ENCODE data around the gene TOX3.
A peak's percentile ranks its signal among the peaks of the same experiment; 100 is the strongest.

Gene TOX3

DNA sequence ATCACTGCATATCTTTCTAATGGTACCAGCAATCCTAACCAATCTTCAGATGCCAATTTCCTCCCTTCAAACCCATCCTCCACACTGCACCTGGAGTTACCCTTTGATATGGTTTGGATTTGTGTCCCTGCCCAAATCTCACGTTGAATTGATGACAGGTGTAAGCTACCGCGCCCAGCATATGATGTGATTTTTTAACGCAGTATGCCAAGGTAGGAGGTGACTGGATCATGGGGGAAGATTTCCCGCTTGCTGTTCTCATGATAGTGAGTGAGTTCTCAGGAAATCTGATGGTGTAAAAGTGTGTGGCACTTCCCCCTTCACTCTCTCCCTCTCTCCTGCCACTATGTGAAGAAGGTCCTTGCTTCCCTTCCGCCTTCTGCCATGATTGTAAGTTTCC is 57.0 kb downstream of the TOX3 start:
- no peak for DNase-seq

DNA sequence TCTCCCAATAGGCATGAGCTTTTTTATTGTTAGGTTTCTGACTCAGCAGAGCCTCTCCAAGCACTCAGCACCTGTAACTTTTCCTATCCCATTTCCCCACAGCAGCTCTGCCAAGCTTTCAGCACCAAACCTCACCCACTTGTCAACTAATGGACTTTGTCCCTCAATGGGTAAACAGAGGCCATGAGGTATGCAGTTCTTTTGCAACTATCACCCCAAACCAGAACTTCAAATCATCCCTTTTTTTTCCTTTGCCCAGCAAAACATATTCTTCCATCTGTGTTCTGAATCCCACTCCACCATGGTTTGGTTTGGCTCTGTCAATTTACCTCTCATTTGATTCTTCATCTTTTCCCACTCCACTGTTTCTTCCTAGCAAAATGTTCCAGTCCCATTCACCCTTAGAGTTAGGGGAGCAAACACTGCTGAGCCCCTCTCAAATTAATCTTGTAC is 58.1 kb downstream of the TOX3 start:
- no peak for DNase-seq

DNA sequence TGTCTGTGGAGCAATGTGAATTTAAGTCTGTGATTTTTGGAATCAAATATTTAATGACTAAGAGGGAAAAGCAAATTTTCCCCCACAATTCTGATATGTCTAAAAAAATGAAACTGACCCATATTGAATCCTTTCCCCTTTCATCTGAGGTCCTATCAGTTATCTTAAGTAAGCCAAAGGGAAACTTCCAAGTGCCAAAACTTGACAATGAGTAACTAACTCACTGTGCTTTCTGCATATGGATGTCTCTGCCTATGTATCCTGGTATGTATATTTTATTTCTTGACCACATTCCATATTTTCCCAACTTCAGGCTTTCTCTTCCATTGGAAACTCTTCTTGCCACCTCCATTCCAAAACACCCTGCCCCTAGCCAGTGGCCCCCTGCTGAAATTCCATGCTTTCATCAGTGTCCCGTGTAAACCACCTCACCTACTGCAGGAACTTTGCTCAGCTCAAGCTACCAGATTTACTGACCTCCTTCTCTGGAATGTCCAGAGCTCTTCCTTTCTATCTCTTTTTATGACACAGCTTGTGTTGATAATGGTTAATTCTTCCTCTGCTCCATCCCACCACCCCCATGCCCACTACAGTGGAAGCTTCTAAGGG is 59.0 kb downstream of the TOX3 start:
- no peak for DNase-seq

DNA sequence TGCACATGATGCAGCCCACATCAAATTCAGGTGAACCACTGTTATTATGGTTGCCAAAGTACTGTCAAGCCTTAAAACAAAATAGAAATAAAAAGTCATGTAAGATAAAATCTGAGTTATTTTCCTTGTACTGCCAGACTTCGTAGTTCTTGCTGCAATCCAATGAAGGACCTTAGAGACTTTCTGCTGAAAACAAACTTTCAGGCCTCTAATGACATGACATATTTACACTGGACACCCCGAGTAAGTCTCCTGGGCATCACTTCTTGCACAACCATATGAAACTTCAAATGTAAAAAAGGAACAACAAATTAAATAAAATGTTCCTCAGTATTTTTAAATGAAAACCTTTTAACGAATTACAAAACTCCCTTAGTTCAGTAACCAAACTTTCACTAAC is 66.7 kb downstream of the TOX3 start:
- no peak for DNase-seq

DNA sequence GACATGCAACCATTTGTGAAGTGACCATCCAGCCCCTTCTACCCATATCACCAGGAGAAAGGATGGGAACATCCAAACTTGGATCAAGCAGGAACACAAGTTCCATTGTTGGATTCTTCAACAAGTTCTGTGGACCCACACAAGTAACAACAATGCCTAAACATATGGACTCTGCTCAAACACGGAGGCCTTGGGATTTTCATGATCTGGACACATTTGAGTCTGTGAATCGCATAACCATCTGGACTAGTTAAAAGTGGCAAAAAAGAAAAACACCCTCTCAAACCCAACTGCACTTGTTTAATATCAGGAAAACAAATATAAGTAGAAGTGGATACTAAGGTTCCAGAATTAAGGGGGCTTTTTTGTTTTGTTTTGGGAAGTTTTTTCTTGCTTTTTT is 70.8 kb downstream of the TOX3 start:
- DNase-seq, result no peak

DNA sequence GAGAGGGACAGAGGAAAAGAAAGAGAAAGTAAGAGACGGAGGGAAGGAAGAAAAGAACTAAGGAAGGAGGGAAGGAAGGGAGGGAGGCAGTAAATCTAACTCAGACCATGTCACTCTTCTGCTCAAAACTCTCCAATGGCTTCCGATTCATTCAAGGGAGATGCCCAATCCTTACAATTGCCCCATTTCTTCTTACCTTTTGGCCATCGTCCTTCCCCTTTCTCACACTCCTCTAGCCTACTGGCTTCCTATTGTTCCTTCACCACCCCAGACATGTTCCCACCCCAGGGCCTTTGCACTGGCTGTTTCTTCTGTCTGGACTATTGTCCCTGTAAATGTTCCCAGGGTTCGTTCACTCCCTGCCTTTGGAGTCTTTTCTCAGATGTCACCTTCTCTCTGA is 72.3 kb downstream of the TOX3 start:
- no peak for DNase-seq

DNA sequence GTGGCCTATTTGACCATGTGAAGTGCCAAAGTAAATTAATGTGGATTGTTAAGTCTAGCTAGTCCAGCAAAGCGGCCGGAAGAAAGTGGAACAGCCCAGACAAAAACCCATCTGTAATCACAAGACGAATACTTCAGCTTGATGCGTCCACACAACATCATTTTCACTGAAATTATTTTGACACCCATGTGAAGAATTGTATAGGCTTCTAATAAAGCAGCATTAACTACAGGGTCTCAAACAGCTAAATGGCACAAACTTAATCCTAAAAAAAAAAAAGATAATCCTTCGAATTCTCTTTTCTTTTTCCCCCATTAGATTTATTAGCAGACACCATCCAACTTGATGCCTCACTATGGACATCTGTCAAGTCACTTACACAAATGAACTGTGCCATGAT is 73.8 kb downstream of the TOX3 start:
- DNase-seq, result no peak

DNA sequence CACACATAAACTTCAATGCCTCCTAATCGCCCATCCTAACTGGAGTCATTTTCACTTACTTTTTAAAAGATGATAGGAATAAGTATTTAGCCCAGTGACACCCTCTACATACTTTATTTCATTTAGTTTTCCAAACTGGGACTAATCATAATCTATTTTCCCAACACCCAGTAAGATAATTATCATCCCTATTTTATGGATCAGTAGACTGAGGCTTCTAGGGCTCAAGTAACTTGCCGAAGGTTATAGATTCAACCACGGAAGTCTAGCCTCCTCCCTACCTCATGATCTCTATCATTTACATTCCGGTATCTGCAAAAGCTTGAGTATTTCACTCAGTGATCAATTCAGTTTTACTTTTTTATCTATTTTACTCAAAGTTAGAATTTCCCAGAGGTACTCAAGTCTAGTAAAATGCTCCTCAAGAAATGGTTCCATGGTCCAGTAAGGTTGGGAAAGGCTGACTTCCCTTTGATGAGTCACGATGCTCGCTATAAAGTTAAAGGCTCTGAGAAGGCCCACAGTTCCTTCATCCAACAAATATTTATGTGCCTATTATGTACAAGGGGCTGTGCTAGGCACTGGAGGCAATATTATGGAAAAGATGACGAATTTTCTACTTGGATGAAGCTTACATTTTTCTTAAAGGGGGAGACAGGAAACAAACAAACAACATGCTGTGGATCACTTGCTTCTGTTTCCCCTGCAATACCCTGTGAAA is 75.1 kb downstream of the TOX3 start:
- no peak for DNase-seq

DNA sequence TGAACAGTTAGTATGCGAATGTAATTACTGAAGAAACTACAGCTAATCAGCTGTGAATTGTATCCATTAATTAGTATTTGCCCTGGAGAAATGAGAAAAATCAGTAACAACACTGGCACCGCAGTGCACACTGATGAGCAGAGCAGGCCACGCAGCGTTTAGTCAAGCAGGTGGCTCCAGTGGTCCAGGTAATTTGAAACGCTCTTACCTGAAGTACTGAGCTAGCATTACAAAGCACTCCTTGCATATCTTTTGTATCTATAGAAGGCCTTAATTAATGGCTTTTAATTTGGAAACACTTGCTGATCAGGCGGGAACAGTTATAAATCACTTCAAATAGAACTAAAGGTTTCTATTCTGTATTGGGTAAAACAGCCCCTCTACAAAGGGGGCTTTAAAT is 76.4 kb downstream of the TOX3 start:
- DNase-seq, result no peak

DNA sequence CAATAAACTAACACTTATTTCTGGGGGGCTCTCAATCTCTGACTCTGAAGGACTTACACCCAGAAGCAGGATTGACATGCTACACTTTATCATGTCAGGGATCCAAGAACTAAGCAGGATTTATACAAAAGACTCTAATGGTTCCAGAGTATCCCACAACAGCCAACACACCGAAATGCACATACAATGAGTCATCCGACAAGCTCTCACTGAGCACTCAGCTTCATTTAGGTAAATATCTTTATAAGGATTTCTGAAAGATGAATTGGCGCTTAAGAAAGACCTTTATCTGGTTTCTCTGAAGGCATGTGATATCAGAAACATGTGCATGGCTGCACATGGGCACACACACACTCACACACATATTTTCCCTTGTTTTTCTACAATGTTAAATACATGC is 77.2 kb downstream of the TOX3 start:
- DNase-seq, result no peak

DNA sequence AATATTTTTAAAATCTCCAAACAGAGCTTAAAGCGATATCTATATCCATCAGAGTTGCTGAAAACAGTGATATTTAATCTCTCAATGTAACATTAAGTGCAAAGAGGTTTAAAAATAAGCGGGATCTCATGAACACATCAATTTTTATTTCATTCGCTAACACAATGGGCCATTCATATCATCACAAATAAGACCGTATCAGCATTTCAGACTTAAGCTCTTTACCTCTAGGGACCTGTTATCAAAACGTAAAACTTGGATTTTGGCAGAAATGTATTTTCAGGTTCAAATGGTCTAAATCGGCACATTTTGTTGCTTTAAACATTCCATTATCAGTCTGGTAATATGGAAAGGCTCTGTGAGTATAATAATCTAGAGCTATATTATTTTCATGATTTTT is 77.9 kb downstream of the TOX3 start:
- no peak for DNase-seq

DNA sequence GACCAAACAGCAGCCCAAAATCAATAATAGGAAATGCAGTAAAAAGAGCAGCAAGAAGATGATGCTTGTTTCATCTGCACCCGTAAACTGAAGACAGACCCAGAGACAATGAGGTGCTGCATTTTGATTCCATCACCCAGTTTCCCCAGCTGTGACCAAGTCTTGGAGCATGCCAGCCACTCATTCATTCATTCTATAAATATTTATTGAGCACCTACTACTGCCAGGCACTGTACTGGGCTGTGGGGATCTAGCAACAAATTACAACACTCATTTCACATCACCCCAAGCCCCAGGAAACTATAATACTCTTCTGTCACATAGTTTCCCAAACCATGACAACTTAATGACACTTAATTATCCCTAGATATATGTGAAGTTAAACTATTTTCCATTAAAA is 79.2 kb downstream of the TOX3 start:
- DNase-seq, result no peak

DNA sequence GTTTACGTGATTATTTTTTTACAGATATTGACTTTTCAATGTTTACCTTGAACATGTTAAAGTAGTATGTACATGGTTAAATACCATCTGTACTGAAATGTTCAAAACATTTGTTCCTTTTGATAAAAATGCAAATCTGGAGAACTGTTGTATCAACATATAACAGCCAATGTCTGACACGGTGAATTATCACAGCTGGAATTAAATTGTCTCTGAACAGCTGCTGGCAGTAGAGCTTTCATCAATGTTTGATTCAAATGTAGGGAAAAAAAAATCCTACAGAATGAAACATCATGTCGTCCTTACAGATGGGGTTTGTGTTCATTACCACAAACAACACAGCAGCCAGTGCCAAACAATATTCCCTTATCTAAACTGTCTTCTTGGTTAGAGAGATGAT is 79.9 kb downstream of the TOX3 start:
- no peak for DNase-seq

DNA sequence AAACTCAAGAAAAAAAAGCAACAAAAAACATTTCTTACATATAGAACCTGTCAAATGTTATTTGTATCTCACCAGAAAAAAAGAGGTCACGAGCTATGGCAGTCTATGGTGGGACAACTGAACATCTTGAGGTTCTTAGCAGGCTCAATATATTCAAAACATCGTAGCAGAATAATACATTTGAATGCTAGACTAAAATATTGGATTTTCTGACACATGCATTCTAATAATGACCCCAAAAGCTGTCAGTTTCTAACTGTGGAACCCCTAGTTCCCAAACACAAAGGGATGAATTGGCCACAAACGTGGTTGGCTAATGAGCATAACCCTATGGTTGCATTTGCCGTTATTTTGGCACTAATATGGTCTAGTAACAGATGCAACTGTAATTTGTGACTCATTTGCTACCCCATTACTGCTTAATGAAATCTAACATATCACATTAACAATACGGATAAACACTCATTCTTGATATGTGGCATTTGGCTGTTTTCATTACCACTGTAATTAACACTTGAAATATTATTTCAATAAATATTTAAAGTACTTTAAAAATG is 81.2 kb downstream of the TOX3 start:
- no peak for DNase-seq

DNA sequence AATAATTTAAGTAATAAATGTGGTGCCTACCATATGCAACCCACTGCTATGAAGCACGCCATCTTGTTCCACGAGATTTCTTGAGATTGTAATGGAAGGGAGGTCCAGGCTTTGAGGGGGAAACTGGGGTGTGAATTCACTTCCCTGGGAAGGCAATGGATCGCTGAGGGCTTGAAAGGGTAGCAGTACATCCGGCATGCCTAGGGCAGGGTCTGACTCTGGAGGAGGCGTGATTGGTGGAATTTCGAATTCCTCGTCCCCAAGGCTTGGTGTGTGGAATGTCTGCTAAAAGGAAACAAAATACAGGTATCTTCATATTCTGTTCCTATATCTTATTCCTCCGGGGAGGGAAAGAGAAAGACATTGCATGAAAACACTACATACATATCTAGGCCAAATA is 83.0 kb downstream of the TOX3 start:
- DNase-seq, result no peak

DNA sequence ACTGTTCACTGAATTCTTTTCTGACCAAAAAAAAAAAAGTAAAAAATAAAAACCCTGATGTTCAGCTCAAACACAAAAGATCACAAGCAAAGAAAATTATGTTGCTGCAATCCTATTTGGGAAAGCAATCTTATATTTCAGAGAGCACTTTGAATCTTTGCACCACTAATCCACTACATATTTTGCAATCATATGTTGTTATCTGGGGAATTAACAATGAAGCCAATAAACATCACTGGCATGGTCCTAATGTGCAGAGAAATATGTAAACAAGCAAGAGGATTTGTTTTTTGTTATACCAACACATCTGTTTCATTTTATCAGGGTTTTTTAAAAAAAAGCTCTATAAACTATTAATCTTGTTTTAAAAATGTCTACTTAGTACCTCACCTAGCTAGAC is 84.1 kb downstream of the TOX3 start:
- no peak for DNase-seq

DNA sequence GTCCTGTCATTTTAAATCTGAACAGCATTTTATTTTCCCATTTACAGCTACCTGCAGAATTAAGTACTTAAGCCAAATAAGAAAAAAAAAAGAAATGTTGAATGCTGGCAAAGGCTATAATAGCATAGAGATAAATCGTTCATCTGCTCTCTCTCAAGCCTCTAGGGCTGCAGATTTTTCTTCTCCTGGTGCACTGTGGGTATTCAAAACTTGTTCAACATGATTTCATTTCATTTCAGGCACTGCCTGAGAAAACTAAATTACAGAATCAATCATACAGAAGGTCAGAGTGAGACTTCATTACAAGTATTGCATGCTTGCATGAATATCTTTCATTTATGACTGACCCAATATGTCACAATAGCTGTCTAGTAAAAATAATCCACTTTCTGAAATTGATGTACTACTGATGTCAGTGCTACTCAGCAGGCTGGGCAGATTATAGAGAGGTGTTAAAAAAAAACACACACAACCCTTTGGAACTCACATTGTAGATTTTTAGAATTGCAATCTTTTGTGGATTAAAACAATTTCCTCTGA is 86.2 kb downstream of the TOX3 start:
- no peak for DNase-seq

DNA sequence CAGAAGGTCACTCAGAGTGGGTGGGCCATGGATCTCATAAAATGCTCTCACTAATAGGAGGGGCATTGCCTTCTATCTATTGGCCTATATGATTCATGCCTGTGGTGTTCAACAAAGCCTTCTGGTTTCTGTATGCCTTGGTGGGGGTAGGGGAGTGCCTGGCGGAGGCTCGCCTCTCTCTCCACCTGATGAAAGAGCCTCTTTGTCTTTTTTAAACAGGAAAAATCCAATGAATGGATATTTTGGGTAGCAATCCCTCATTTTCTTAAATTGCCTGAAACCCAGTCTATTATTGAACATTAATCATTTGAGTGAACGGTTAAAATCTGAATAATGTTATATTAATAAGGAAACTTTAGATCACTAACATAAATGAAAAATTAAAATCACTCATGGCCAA is 90.6 kb downstream of the TOX3 start:
- DNase-seq, result no peak

DNA sequence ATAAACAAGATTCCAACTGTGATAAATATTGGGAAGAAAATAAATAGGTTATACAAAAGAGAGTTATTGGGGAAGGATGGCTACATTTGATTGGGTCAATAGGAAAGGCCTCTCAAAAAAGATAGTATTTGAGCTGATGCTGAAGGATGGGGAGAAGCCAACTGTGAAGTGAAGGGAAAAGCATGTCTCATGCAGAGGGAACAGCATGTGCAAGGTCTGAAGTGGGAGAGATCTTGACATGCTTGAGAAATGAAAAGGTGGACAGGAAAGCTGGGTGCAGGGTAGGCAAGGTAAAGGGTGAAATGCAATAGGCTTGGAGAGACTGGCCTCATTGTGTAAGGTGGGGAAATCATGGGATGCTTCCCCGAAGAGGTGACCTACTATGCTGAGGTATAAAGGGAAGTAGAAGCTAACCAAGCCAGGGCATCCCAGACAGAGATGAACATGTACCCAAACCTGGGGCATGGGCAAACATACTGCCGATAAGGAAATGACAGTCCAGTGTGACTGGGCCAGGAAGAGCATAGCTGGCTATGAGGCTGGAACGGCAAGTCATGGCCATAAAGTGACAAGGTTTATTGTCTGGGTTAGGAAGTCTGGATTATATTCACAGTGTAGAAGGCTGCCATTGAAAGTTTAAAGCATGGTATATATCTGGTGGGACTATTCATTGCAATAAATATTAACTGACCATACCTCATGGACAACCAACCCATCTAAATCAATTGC is 91.2 kb downstream of the TOX3 start:
- no peak for DNase-seq

DNA sequence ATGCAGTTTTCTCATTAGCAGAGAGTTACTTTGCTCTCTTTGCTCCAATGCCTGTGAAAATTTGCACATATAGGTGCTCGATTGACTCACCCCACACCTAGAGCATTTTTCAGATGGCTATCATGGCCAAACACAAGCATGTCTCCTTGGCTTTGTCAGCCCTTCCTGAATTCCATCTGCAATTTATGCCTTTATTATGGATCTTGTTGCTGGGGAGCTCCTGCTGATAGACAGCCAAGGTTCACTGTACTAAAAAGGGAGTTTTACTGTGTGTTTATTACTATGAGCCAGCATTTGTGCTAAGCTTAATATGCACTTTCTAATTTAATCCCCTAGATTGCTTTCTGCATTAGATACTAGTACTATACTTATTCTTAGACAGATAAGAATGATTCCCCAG is 93.3 kb downstream of the TOX3 start:
- DNase-seq, result no peak

DNA sequence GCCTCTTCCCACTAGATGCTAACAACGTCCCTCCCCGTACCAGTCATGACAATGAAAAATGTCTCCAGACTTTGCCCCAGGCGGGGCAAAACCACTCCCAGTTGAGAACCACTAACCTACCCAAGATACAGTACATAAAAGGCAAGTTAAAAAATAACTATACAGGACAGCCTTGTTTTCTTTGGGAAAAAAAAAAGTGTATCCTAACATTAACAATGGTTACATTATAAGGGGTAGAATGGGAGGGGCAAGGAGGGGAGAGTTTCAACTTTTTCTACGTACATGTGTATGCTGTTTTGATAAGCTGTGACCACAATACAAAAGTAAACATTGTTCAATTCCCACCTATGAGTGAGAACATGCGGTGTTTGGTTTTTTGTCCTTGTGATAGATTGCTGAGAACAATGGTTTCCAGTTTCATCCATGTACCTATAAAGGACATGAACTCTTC is 94.9 kb downstream of the TOX3 start:
- no peak for DNase-seq

DNA sequence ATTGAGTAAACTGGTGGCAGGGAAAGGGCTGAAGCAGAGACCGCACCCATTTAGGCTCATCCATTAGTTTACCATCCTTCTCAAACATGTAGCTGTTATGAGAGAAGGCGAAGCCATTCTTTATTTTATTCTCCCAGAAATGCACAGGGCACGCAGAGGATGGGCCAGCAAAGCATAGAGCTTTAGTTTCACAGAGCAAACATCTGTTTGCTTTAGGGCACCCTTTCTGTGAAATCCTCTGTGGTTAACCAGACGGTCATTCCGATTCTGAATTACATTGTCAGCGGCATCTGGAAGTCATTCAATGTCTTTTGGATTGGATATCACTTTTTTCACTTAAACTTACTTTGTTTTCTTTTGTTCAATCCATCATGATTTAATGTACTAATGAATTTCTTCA is 96.0 kb downstream of the TOX3 start:
- no peak for DNase-seq

DNA sequence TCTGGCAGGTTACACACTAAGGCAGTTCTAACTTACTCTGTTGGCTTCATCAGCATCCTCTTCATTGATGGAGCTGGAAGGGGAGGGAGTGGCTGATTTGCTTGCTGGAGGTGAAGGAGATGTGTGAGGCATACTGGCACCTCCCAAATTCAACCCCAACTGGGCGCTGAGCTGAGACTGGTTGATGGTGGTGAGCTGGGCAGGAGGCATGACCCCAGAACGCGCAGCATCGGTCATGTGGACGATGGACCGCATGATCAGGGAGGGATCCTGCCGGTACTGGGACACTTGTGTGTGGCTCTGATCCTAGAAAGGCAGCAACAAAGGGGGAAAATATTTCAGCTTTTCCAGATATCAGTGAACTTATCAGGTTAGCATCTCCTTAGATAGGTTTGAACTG is 96.7 kb downstream of the TOX3 start:
- no peak for DNase-seq

DNA sequence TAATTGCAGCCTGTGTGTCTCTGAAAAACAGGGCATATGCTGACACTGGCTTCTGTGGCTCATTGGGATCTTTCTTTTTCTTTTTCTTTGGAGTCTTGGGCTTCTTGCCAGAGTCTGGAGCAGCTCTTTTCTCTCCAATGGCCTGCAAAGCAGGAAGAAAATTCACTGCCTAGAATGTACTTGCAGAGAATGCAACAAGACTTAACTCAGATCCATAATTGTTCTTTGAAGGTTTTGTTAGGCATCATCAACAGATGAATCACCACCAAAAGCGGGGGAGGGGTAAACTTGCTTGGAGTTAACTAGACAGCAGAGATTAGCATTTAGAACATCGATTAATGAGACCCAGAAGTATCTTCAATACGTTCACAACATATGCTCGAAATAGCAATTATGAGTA is 100.9 kb downstream of the TOX3 start:
- DNase-seq, result peak; percentile 75
